Stimulated activated CD4-positive, alpha-beta T cell treated with anti-CD3 and anti-CD28 coated beads, Interleukin-1b, Interleukin-23, amount 100 ng/mL, for 24 hours (primary cell): ENCODE measurements around the gene SLC16A10.
"Not testable (repeated sequence)": the region's sequence is repeated elsewhere in the genome, so short reads cannot be mapped to it uniquely, and the experiment has no call there.

Source experiments
- DNase-seq, 4 experiments: peaks; one replicate each; pipeline ENCODE4 v3.0.0-alpha.2; 2020; ENCODE audit warnings: low read depth in 4 of 4, low spot score in 1 of 4

The SLC16A10 gene

DNA sequence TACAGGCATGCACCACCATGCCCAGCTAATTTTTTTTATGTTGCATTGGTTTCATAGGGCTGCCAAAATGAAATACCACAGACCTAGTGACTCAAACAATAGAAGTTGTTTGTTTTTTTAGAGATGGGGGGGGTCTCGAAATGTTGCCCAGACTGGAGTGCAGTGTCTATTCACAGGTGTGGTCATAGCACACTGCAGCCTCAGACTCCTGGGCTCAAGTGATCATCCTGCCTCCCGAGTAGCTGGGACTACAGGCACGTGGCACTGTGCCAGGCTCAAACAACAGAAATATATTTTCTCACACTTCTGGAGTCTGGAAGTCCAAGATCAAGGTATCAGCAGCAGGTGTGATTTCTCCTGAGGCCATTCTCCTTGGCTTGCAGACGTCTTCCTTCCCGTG lies 6.6 kb upstream of the SLC16A10 start:
- DNase-seq = no peak

DNA sequence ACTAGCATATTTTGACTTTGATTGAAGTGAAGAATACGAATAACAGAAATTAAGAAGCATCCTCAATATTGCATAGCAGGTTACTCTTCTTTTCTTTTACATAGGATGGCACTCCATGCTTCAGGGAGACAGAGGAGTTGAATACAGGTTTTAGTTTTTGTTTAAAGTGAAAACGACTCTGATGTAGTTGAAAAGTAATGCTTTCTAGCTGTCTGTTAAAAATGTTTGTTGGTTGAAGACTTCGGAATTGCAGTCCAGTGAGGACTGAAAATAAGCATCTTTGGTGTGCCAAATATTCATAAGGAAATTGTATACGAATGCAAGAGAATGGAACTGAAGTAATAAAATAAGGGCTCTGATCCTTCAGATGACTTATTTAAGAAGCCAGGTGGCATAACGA lies 618 bp upstream of the SLC16A10 start:
- no peak for DNase-seq

DNA sequence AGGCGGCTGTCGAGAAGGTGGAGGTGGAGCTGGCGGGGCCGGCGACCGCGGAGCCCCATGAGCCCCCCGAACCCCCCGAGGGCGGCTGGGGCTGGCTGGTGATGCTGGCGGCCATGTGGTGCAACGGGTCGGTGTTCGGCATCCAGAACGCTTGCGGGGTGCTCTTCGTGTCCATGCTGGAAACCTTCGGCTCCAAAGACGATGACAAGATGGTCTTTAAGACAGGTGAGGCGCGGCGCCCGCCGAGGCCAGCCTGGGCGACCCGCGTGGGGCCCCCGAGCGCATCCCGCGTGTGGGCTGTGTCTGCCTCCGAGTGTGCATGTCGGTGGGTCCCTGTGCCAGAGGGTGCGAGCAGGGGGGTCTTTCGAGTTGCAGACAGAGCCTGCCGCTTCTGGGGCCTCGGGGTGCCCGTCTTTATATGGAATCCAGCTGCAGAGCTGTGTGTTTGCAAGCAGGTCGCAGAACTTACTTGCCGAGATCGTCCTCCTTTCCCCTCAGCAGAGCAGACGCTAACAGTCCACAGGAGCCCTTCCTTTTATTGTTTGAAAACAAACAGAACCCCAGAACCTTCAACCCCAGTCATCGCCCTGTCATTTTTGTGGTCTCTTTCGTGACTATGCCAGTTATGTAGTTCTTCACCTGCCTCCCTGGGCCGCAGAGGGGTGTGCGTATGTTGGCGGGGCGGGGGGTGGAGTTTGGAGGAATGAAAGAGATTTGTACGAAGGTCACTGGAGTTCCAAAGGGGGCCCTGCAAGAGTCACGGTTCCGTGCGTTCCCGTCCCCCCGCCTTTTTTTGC lies 766 bp downstream of the SLC16A10 start:
- peak; percentile 19 to 52 (median 37) for DNase-seq

DNA sequence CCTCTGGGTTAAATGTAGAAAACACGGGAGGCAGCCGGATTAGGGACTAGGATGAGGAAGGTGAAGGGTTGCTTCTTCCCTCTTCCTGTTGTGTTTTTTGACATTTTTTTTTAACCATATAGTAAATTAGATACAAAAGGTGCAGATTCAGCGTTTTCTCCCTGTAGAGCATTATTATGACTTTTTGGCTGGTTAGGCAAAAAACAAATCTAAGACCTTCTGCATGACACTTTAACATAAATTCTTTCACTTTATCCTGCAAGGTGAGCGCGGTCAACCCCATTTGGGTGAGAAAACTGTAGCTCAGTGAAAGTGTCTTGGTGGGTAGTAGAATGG lies 1.3 kb downstream of the SLC16A10 start:
- no peak for DNase-seq

DNA sequence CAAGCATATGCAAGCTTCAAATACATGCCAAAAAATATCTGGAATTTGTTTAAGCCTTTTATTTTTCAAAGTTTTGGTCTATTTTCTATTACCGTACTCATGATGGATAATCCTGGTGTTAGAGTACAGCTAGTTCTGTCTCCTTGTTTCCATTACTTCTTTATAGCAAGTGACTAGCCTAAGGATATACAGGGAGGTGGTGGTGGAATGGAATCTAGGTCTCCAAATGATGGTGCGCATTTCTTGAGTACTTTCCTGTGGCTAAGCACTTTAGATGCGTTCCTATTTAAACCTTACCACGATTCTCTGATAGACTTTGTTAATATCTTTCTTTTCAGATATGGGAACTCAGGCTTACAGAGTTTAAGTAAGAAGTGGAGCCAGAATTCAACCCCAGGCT lies 3.5 kb downstream of the SLC16A10 start:
- no peak for DNase-seq

DNA sequence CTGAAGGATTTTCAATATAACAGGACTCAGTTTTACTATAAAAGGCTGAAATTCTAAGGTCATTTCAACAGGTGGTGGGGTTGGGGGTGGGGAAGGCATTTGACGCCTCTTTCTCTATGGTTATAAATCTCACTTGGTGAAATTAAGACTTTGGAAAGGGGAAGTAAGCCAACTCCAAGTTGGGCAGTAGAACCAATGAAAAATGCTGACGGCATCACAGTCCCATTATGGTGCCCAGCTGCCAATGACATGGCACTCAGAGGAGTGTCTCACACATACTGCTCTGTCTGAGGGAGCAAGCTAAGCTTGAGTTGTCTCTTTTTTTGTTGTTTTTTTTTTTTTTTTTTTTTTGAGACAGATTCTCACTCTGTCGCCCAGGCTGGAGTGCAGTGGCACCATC lies 4.7 kb downstream of the SLC16A10 start:
- no peak for DNase-seq

DNA sequence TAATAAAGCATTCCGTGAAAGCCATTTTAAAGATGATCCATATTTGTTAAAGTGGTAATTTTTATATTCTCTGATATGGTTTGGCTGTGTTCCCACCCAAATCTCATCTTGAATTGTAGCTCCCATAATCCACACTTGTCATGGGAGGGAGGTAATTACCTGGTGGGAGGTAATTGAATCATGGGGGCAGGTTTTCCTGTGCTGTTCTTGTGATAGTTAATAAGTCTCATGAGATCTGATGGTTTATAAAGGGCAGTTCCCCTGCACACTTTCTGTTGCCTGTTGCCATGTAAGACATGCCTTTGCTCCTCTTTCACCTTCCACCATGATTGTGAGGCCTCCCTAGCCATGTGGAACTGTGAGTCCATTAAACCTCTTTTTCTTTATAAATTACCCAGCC lies 8.2 kb downstream of the SLC16A10 start:
- DNase-seq = not testable (repeated sequence)

DNA sequence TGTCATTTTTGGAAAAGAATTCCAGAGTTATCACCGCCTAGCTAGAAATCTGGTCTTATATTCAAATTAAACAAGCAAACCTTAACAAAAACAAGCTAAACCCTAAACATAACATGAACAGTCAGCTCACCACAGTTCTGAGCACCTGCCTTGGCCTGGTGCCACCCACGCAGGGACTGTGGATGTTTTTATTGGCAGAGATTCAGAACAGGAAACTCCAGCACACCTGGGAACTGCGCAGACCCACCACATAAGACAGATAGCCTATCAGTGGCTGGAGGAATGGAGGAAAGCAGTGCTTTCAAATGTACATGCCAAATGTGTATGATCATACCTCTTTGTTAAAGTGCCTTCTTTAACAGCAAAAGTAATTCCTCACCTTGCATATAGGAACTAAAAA lies 8.9 kb downstream of the SLC16A10 start:
- DNase-seq = peak in 1 of 4 experiments; percentile 12

DNA sequence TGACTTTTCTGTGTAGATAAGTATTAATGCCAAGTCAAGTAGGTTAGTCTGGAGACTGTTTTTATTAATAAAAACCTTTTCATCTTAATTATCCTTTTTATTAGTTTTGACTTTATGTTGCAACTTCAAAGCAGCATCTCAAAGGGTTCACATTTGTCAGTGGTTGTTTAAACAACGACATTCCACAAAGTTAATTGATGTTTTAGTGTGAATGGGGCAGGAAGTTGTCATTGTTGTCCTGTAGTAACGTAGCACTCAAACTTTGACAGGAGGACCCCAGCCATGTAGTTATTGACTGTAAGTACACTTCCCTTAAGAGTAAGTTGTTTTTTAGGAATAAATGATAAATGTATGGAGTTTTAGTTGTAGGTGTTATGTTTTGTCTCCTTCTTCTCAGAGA lies 11.3 kb downstream of the SLC16A10 start:
- no peak for DNase-seq

DNA sequence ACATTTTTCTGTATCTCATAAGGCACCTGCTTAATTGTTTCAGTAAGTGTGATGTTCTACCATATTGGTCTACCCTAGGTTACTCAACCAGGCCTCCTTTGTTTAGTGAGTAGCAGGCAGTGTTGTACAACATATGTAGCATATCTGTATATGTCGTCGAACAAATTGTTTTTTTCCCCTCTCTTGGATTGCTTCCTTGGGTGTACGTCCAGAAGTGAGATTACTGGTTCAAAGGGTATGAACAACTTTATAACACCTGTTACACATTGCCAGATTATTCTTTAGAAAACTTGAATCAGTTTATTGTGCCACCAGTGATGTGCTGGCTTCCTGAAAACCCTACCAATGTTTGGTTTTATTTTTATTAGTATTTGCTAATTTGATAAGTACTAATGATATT lies 14.7 kb downstream of the SLC16A10 start:
- no peak for DNase-seq

DNA sequence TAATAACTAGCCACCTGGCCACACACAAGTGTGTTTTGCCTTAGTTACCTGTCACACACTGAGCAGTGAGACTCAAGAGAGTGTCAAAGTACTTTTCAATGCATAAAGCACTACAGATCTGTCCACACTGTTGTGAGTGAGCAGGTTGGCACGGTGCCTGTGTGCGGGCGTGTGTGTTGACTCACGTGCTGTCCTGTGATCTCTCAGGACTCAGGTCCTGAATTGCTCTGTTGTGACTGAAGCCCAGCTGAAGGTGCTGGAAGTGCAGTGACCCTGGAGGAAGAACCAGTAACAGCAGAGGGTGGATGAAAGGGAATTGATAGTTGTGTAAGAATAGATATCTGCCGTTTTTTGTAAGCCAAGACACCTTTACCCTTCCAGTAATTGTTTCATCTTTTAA lies 18.3 kb downstream of the SLC16A10 start:
- no peak for DNase-seq

DNA sequence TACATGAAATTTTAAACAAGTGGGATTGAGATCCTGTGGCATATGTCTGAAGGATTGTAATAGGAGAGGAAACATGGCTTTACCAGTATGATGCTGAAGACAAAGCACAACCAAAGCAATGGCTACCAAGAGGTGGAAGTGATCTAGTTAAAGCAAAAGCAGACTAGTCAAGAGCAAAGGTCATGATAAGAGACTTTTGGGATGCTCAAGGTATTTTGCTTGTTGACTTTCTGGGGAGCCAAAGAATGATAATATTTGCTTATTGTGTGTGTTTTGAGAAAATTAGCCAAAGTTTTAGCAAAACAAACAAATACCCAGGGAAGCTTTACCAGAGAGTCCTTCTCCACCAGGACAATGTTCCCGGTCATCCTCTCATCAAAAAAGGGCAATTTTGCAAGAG lies 20.3 kb downstream of the SLC16A10 start:
- no peak for DNase-seq

DNA sequence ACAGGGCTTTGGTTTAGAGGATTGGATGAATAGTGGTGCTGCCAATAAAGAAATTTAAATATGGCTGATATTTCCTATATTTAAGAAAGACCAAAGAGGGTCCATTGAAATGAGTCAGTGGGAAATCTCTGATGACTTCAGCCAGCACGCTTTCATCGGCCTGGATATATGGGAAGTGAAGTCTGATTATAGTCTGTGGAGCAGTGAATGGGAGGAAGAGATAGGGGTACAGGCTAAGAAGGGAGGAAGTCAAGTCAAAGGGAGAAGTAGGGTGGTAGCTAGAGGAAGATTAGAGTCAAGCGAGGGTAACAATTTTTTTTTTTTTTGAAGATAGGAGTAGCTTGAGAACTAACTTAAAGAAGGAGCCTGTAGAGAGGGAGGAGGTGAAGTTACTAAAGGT lies 22.7 kb downstream of the SLC16A10 start:
- DNase-seq = no peak

DNA sequence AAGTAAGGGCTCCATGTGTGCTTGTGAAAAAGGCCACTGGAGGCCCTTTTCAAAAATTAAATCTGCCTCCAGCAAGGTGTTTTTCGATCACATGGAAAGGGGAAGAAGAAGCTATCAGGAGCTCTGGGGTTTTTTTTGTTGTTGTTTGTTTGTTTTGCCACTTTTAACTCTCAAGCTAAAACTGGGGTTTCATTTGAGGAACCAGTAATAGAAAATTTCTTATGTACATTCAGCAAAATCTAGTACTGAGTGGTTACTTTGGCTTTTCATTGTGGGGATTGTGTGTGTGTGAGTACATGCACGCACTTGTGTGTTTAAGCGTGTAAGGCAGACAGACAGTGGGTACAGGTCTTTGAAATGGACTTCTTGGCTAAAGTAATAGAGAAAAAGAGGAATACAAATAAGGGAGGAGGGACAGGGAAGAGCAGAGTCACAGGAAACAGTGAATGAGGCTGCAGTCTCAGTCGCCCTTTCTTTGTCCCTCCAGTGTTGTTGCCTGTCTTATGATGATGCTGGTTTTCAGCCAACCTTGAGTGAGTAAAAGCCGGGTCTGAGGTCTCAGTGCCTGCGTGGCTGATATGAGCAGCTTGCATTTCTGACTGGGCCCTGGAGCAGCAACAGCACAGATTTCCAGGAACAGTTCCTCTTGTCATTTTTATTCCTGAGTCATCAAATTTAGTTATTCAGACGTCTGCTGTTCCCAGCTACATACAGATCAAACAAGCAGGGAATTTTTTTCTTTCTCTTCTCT lies 26.2 kb downstream of the SLC16A10 start:
- peak in 2 of 4 experiments; percentile 25 to 30 for DNase-seq

DNA sequence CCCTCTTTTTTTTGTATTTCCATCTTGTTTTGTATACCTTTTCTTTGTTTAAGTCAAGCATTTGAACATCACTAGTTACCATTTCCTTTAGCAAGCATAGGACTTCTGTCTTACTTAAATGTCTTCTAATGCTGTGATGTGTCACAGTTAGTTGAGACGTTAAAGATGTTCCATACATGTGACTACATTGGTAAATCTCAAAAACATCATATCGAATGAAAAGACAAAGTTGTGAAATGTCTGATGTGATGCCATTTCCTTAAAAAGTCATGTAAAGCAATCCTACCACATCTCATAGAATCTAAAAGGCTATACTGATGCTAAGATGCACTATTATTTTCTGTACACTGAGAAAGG lies 26.8 kb downstream of the SLC16A10 start:
- no peak for DNase-seq

DNA sequence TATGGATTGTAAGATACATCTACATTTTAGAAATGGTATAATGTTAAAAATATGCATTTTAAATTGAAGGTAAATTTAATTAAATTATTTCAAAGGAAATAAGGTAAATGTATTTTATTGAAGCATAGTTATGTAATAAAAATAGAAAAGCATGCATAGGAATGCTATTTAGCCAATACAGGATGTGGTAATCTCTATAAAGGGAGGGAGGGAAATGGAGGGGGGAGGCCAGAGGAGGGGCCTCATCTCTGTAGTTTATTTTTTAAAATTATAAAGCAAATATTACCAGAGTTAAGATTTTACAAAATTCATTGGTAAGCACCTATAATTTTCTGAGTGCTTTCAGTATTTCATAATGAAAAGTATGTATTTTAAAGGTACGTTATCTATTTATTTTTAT lies 27.2 kb downstream of the SLC16A10 start:
- no peak for DNase-seq

DNA sequence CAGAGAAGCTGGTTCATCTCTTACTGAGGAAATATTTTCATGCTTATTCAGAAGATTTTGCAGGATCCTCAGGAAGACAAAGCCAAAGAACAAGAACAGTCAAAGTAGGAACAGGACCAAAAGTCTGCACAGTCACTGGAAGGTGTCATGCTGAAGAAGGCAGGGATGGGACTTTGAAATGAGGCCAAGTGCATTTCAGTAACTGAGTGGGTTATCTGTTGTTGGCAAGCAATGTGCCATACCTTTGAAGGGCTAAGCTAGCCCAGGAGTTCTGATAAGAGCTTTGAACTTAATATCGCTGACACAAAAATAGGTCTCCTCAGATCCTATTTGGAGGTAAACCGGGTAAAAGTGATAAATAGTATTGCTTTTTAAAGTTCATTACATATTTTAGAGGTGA lies 31.5 kb downstream of the SLC16A10 start:
- DNase-seq = no peak

DNA sequence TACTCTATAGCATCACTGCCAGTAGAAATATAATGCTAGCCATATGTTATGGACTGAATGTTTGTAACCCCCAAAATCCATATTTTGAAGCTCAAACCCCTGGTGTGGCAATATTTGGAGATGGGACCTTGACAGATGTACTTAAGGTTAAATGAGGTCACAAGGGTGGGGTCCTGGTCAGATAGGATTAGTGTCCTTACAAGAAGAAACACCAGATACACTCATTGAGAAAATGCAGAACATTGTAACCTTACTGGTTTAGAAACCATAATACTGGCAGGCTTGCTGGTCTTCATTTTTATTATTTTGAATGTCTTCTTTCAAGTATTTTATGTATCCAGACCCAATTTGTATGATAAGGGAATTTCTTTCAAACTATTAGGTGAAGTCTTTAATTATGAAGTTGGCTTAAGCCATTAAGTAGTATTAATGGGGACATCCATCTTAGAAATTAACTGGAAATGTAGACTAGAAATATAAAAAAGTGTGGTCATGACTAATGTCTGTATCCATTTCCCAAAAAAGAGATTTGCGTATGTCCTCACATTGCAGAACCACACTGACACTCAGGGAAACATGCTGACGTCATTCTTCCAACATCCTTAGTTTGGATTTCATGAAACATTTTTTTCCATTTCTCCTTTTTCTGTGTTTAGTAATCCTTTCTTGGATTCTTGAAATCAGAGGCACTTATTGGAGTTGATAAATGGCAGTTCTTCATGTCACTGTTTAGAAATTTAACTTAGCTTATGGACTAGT lies 32.4 kb downstream of the SLC16A10 start:
- no peak for DNase-seq

DNA sequence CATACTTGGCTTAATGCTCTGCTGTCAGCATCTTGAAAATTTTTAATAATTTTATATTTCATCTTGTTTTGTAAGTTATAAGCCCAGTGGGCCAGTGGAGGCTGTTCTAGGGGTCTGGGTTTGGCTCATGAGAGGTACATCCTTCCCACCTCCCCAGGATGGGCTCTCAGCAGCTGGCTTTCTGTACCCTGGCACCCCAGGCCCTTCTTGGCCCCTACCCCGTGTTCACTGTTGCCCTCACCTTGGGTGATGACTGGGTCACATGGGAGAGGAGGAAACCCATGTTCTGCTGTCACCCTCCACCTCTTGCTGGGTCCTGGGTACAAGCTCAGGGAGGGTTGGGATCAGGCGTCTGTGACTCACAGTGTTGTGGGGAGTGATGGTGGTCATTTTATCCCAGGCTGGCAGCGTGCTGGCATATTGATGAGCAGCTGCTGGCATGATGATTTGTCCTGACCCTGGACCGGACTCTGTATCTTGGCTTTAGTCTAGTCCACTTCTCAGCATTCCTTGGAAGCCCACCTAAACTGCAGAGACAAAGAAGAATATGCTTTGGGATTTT lies 34.6 kb downstream of the SLC16A10 start:
- DNase-seq = no peak

DNA sequence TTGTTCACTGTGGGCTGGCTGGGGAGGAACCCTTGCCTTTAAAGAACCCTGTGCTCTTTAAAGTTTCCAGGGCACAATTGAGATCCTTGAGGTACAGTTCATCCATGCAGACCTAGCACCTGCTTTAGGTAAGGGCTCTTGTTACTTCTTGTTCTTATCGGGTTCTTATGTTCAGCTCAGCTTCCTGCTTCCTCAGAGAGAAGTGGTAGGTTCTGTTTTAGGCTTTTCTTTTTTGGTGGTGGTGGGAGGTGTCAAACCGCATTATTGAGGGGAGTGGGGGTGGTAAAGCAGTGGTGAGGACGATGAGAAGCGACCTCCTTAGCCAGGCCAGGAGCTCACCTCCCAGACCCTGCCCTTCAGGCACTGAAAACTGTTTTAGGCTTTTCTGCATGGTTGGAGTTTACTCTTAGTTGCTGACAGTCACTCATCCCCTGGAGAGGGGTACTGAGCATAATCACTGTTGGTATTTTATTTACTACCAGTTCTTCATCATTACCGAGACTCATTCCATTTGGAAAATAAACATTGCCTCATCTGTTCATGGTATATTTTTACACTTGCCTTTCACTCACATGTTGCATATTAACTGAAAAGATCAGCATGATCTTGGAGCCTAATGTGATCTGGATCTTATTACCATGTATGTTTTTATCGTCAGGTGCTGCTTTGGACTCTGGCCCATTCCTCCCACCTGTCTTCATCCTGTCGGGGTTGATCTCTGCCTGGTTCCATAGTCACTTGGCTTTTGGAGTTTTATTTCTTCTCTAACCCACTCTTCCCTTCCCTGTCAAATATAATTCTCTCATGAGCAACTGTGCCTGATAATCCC lies 35.4 kb downstream of the SLC16A10 start:
- DNase-seq = no peak

DNA sequence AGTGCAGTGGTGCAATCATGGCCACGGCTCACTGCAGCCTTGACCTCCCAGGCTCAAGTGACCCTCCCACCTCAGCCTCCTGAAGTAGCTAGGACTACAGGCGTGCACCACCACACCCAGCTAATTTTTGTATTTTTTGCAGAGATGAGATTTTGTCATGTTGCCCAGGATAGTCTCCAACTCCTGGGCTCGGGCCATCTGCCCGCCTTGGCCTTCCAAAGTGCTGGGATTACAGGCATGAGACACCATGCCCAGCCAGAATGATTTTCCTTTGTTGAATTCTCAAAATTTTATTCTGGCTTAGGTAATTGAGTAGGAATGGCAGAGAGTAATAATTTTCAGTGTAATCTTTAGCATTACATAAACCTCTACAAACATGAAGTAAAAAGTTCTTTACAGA lies 37.1 kb downstream of the SLC16A10 start:
- no peak for DNase-seq
